K562 (cell line): ENCODE measurements around the gene DPP8. TPM values are rescaled to one million over a fixed set of nuclear protein-coding genes. Genes with fewer than 3 reads are reported as not detected.

Experiments
- ARNT ChIP-seq, 2 experiments: fragments of 450-650 bp; IDR thresholded peaks; 2 replicates each; pipeline ENCODE4 v1.6.1; 2016; ENCODE audit warnings: mild to moderate bottlenecking in 1 of 2
- CEBPB ChIP-seq: fragments of 450-650 bp; IDR thresholded peaks from 2 replicates; pipeline ENCODE4 v1.6.1; 2016; ENCODE audit warnings: missing genetic modification characterization, missing compliant biosample characterization
- CEBPG ChIP-seq, 3 experiments: fragments of 200-800 bp in 1 of 3; sonication (Bioruptor generic) in 1 of 3; sonication (generic) in 1 of 3; formaldehyde crosslinking in 1 of 3; IDR thresholded peaks in 2 of 3; conservative IDR thresholded peaks in 1 of 3; 2 replicates each; pipeline versions ENCODE4 v1.6.1 to v1.8.0; 2016 to 2022; ENCODE audit warnings: missing compliant biosample characterization in 2 of 3, missing genetic modification characterization in 2 of 3, mild to moderate bottlenecking in 1 of 3, missing genetic modification reagents in 1 of 3
- CGGBP1 ChIP-seq: fragments of 250-450 bp; sonication (Bioruptor Pico); IDR thresholded peaks from 2 replicates; pipeline ENCODE4 v1.9.0; 2021; ENCODE audit warnings: mild to moderate bottlenecking
- CHD1 ChIP-seq: fragments of 200-600 bp; sonication (generic); IDR thresholded peaks from one replicate; pipeline ENCODE4 v1.6.1; 2012; ENCODE audit warnings: mild to moderate bottlenecking, moderate library complexity, low read length, inconsistent platforms
- DEAF1 ChIP-seq: fragments of 450-650 bp; formaldehyde crosslinking; IDR thresholded peaks from 2 replicates; pipeline ENCODE4 v1.4.0; 2020; ENCODE audit warnings: mild to moderate bottlenecking, moderate library complexity
- FOS ChIP-seq: IDR thresholded peaks from 3 replicates; pipeline ENCODE4 v1.6.1; 2011; ENCODE audit not compliant: insufficient read length; ENCODE audit errors: extremely low read depth
- HOXB6 ChIP-seq: fragments of 250-450 bp; sonication (Bioruptor Pico); IDR thresholded peaks from 2 replicates; pipeline ENCODE4 v1.5.1; 2022; ENCODE audit warnings: mild to moderate bottlenecking, borderline replicate concordance
- IFI16 ChIP-seq: fragments of 250-450 bp; sonication (Bioruptor Pico); IDR thresholded peaks from 2 replicates; pipeline ENCODE4 v2.1.2; 2022; ENCODE audit warnings: mild to moderate bottlenecking, inconsistent platforms
- KAT8 ChIP-seq: fragments of 450-650 bp; IDR thresholded peaks from 2 replicates; pipeline ENCODE4 v1.6.1; 2016; ENCODE audit warnings: low read depth, mild to moderate bottlenecking
- MEF2D ChIP-seq: conservative IDR thresholded peaks from 2 replicates; pipeline ENCODE4 v1.6.1; 2016; ENCODE audit warnings: low read depth, missing genetic modification characterization, missing compliant biosample characterization
- NR2C2 ChIP-seq, 2 experiments: fragments of 200-800 bp in 1 of 2; sonication (Bioruptor generic) in 1 of 2; sonication (generic) in 1 of 2; formaldehyde crosslinking in 1 of 2; IDR thresholded peaks; 2 replicates each; pipeline versions ENCODE4 v1.6.1 to v1.8.0; 2016 to 2022; ENCODE audit warnings: mild to moderate bottlenecking in 1 of 2, missing compliant biosample characterization in 1 of 2, missing genetic modification characterization in 1 of 2, missing genetic modification reagents in 1 of 2
- PATZ1 ChIP-seq: fragments of 250-450 bp; sonication (Bioruptor Pico); IDR thresholded peaks from 2 replicates; pipeline ENCODE4 v1.5.0; 2020; ENCODE audit warnings: mild to moderate bottlenecking, borderline replicate concordance
- POLR2B ChIP-seq: fragments of 450-650 bp; IDR thresholded peaks from 2 replicates; pipeline ENCODE4 v1.6.1; 2018; ENCODE audit warnings: low read depth; ENCODE audit not compliant: partially characterized antibody
- PTTG1 ChIP-seq: fragments of 450-650 bp; IDR thresholded peaks from 2 replicates; pipeline ENCODE4 v1.6.1; 2016; ENCODE audit warnings: low read depth, mild to moderate bottlenecking, missing genetic modification characterization, missing compliant biosample characterization
- RBM39 ChIP-seq: fragments of 200-400 bp; formaldehyde crosslinking; optimal IDR thresholded peaks from 2 replicates; pipeline ENCODE3; 2018; ENCODE audit warnings: low read depth, low read length
- RFX7 ChIP-seq: fragments of 250-450 bp; sonication (Bioruptor Pico); IDR thresholded peaks from 2 replicates; pipeline ENCODE4 v1.5.1; 2021; ENCODE audit warnings: mild to moderate bottlenecking
- SPI1 ChIP-seq: IDR thresholded peaks from 2 replicates; pipeline ENCODE4 v1.6.1; 2011; ENCODE audit warnings: low read depth, low read length, control low read depth, borderline replicate concordance
- ZNF175 ChIP-seq: fragments of 200-800 bp; sonication (Bioruptor generic); IDR thresholded peaks from 2 replicates; pipeline ENCODE4 v1.6.1; 2016; ENCODE audit warnings: low read depth, mild to moderate bottlenecking, missing genetic modification characterization, missing compliant biosample characterization
- ZNF263 ChIP-seq: sonication (generic); formaldehyde crosslinking; IDR thresholded peaks from 2 replicates; pipeline ENCODE4 v1.8.0; 2022; ENCODE audit warnings: mild to moderate bottlenecking, missing genetic modification reagents, borderline replicate concordance
- ZNF274 ChIP-seq: IDR thresholded peaks from 2 replicates; pipeline ENCODE4 v1.6.1; 2011; ENCODE audit warnings: low read depth, mild to moderate bottlenecking, low read length, moderate library complexity, borderline replicate concordance
- ZNF444 ChIP-seq: fragments of 250-450 bp; sonication (Bioruptor Pico); IDR thresholded peaks from 2 replicates; pipeline ENCODE4 v1.4.0; 2020; ENCODE audit warnings: mild to moderate bottlenecking, moderate library complexity
- polyA plus RNA-seq, 8 experiments: library from polyadenylated mRNA; depleted of rRNA in 4 of 8; stranded (reverse) in 5 of 8; unstranded in 3 of 8; fragments of >200 nt; fragmentation: Nextera tagmentation in 2 of 8; fragmentation: Illumina TruSeq in 1 of 8; extraction: Ambion mirVana in 2 of 8; extraction: Trizol in 1 of 8; gene quantifications; 2 replicates each; pipeline versions ENCODE4 v1.2.1 to v1.2.3, GENCODE V29; 2011 to 2014; ENCODE audit warnings: inconsistent platforms in 1 of 8, missing spikeins in 1 of 8
- total RNA-seq, 7 experiments: library from RNA; depleted of rRNA in 6 of 7; stranded (reverse); fragments of >200 nt in 6 of 7; fragmentation: Illumina TruSeq in 2 of 7; extraction: Trizol in 2 of 7; gene quantifications; 2 replicates each; pipeline versions ENCODE4 v1.2.1 to v1.2.3, GENCODE V29; 2011 to 2021; ENCODE audit warnings: low replicate concordance in 1 of 7
- TF ChIP-seq, protein P1 (sequence below): sonication (generic); formaldehyde crosslinking; IDR thresholded peaks from 2 replicates; pipeline ENCODE4 v1.8.1; 2022; ENCODE audit warnings: missing genetic modification reagents

Gene DPP8
- total and polyA plus RNA-seq, 9 of the 15 experiments (the other 6 are each of a cell fraction or from before 2014, with no cell fraction given) = 5.5 to 36.7 (median 20.7) TPM

DNA sequence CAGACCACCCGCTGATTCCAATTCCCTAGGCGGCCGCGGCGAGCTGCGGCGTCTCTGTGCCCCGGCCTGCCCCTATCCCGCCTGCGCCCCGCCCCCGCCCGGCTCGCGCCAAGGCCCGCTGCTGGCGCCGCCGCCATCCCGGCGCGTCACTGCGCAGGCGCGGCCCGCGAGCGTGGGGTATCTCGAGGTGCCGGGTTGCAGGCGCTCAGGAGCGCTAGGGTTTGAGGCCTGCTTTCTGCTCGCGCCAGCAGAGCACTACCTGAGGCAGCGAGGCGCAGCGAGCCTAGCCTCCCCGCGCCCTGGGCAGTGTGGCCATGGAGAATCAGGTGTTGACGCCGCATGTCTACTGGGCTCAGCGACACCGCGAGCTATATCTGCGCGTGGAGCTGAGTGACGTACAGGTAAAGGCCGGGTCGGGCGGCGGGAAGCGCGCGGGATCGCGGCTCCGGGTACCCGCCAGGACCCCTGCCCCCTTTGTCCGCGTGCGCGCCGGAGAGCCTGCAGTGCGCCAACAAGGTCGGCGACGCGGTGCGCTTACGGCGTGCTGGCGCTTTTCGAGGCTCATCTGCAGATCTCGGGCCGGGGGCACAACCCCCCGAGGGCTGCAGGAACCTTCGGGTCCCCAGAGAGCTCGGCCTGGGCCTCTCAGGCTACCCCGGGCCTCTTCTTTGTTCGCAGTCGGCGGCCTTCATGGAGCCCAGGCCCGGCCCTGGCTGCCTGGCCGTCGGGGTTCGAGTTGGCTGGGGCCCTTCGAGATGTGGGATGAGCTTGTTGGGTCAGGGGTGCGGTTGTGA lies 13.0 kb upstream of the DPP8 start, which contains the start of gene HACD3 (continued):
- TF ChIP-seq NR2C2 (CRISPR knock-in tag; IDR thresholded peaks at IDR 0.05) (no peak), NR2C2 (tag; IDR thresholded peaks at IDR 0.05) (peak; percentile 58; the same call in 1 of the 2 replicates), ZNF274 (no peak), ARNT (IDR thresholded peaks at IDR 0.05) (no peak), ZNF175 (CRISPR knock-in tag) (no peak), CHD1 (peak; percentile 49), FOS (no peak), RBM39 (no peak), MEF2D (tag) (no peak), PTTG1 (tag) (no peak), RFX7 (CRISPR knock-in tag) (no peak), CEBPB (tag) (no peak), SPI1 (no peak), PATZ1 (CRISPR knock-in tag) (no peak), IFI16 (no peak), ZNF263 (CRISPR knock-in tag) (no peak), CEBPG (CRISPR knock-in tag; IDR thresholded peaks at IDR 0.05) (no peak), CEBPG (tag; conservative IDR thresholded peaks at IDR 0.05 in 1 of 2, IDR thresholded peaks at IDR 0.05 in 1 of 2) (no peak), KAT8 (no peak), HOXB6 (CRISPR knock-in tag) (no peak), ZNF444 (CRISPR knock-in tag) (no peak), CGGBP1 (no peak), DEAF1 (CRISPR knock-in tag) (no peak), POLR2B (peak; percentile 60)
- TF ChIP-seq, protein P1, sequence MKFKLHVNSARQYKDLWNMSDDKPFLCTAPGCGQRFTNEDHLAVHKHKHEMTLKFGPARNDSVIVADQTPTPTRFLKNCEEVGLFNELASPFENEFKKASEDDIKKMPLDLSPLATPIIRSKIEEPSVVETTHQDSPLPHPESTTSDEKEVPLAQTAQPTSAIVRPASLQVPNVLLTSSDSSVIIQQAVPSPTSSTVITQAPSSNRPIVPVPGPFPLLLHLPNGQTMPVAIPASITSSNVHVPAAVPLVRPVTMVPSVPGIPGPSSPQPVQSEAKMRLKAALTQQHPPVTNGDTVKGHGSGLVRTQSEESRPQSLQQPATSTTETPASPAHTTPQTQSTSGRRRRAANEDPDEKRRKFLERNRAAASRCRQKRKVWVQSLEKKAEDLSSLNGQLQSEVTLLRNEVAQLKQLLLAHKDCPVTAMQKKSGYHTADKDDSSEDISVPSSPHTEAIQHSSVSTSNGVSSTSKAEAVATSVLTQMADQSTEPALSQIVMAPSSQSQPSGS = 0 out of 2 replicates have a peak, but pooled peaks have one; percentile 42
